ENCODE results near the gene MBNL3.

The MBNL3 gene

GRCh38 chrX:132486599-132487178, 2.1 kb downstream of the MBNL3 start:
- peaks cover 25 to 39% of the 10 kb centered on the region in 2 experiments for H3K4me1 ChIP-seq (ENCODE audit: control insufficient read depth in 1 of 2, insufficient read depth in 1 of 2, low read depth in 1 of 2, low read length in 1 of 2)
- H3K9me3 ChIP-seq: no peaks in the 10 kb centered on the region
- H3K27ac ChIP-seq: no peak overlapping the region
- TF ChIP-seq CTCF (IDR thresholded peaks at IDR 0.05): no peak
- H3K27me3 ChIP-seq: no peaks in the 10 kb centered on the region
- H3K36me3 ChIP-seq: no peaks in the 10 kb centered on the region
- no peak overlapping the region for H3K4me3 ChIP-seq (ENCODE audit: low read depth in 1 of 2, low read length in 1 of 2)

DNA sequence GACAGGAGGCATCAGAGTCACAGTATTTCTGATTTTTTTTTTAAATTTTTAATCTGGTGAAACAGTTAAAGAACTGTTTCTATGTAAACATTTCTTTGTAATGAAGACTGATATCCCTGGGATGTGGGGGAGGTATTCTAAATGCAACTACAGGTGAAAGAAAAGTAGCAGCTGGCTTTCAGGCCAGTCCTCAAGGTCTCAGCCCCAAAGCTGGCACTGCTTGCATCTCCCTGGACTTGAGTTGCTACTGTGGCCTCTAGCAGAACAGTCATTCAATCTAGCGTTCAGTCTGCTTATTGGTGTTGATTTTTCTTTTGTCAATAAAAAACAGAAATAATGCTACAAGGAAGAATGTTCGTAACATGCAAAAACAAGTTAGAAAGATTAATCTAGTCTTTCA, 4.9 kb downstream of the MBNL3 start:
- H3K27ac ChIP-seq: no peak overlapping the region
- H3K9me3 ChIP-seq: no peaks in the 10 kb centered on the region
- no peak for TF ChIP-seq CTCF (IDR thresholded peaks at IDR 0.05)
- H3K4me3 ChIP-seq (ENCODE audit: low read depth in 1 of 2, low read length in 1 of 2): no peak overlapping the region
- no peaks in the 10 kb centered on the region for H3K36me3 ChIP-seq
- no peaks in the 10 kb centered on the region for H3K27me3 ChIP-seq
- H3K4me1 ChIP-seq (ENCODE audit: control insufficient read depth in 1 of 2, insufficient read depth in 1 of 2, low read depth in 1 of 2, low read length in 1 of 2): peaks cover 27 to 46% of the 10 kb centered on the region in 2 experiments

- H3K27me3 ChIP-seq: no peaks in the 10 kb centered on the region
- H3K4me3 ChIP-seq (ENCODE audit: low read depth in 1 of 2, low read length in 1 of 2): no peak overlapping the region
- no peaks in the 10 kb centered on the region for H3K36me3 ChIP-seq
- no peak for TF ChIP-seq CTCF (IDR thresholded peaks at IDR 0.05)
- H3K4me1 ChIP-seq (ENCODE audit: control insufficient read depth in 1 of 2, insufficient read depth in 1 of 2, low read depth in 1 of 2, low read length in 1 of 2): peaks cover 27 to 42% of the 10 kb centered on the region in 2 experiments
- no peak overlapping the region for H3K27ac ChIP-seq
- H3K9me3 ChIP-seq: no peaks in the 10 kb centered on the region
Measured at GRCh38 chrX:132483488-132483887, 5.3 kb downstream of the MBNL3 start.

- Histone ChIP-seq H3K27me3 (no peaks in the 10 kb centered on the region), H3K9me3 (no peaks in the 10 kb centered on the region), H3K4me3 (ENCODE audit: low read depth in 1 of 2, low read length in 1 of 2) (no peak overlapping the region), H3K27ac (no peak overlapping the region), H3K4me1 (ENCODE audit: control insufficient read depth in 1 of 2, insufficient read depth in 1 of 2, low read depth in 1 of 2, low read length in 1 of 2) (peaks cover 23 to 36% of the 10 kb centered on the region in 2 experiments), H3K36me3 (no peaks in the 10 kb centered on the region)
- no peak for TF ChIP-seq CTCF (IDR thresholded peaks at IDR 0.05)
Measured at GRCh38 chrX:132482632-132483031, 6.2 kb downstream of the MBNL3 start.

DNA sequence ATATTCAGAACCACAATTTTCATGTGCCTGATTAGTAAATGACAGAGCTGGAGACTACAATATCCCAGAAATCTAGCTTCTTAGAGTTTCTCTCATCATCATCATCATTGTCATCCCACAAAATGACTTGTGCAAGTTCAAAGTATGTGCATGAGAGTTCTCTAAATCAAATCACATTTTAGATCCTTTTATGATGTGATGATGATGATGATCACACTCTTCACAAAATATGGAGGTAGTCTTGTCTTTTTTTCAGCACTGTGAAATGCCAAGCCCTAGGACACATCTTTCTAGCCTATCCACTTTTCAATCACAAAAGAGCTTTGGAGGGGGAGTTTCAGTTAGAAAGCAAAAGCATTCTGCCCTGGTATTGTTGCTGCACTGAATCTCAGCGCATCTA, 7.4 kb downstream of the MBNL3 start:
- peak overlapping the region; percentile 75 for H3K27ac ChIP-seq

More for the DNA sequence above, 7.4 kb downstream of the MBNL3 start:
- H3K9me3 ChIP-seq: no peaks in the 10 kb centered on the region
- H3K27me3 ChIP-seq: no peaks in the 10 kb centered on the region
- peaks cover 18 to 26% of the 10 kb centered on the region in 2 experiments for H3K4me1 ChIP-seq (ENCODE audit: control insufficient read depth in 1 of 2, insufficient read depth in 1 of 2, low read depth in 1 of 2, low read length in 1 of 2)
- TF ChIP-seq CTCF (IDR thresholded peaks at IDR 0.05): no peak
- H3K36me3 ChIP-seq: no peaks in the 10 kb centered on the region
- H3K4me3 ChIP-seq (ENCODE audit: low read depth in 1 of 2, low read length in 1 of 2): no peak overlapping the region
